ENCODE results near the gene NES. TPM values are rescaled to one million over a fixed set of nuclear protein-coding genes. Genes with fewer than 3 reads are reported as not detected.

The NES gene
- polyA plus RNA-seq, 3 donors: not detected

- no peak overlapping the region for H3K27ac Mint-ChIP-seq
- DNase-seq: no peak
- no peak for TF ChIP-seq CTCF (IDR thresholded peaks at IDR 0.05)
- 83% methylated on average over 1 of the region's 4 CpGs for WGBS (ENCODE audit: insufficient coverage)
- H4K20me1 ChIP-seq (ENCODE audit: insufficient read depth, low read length): no peaks in the 10 kb centered on the region
- no peak overlapping the region for H3K4me3 ChIP-seq (replicated peaks in 1 of 3; ENCODE audit: low read depth in 2 of 3, low read length in 3 of 3)
- no peak overlapping the region for H2AFZ ChIP-seq (ENCODE audit: insufficient read depth, low read depth, low read length, poor library complexity, severe bottlenecking)
- no peak overlapping the region for H3K27ac ChIP-seq (ENCODE audit: low read depth in 1 of 2, low read length in 2 of 2)
- H3K4me1 ChIP-seq (ENCODE audit: control insufficient read depth in 1 of 2, insufficient read depth in 2 of 2, low read length in 2 of 2): peaks cover 20 to 22% of the 10 kb centered on the region in 2 donors
- H3K27me3 Mint-ChIP-seq (ENCODE audit: low read depth in 3 of 3): peaks cover 76 to 83% (median 82%) of the 10 kb centered on the region in 3 donors
- H3K9ac ChIP-seq (ENCODE audit: insufficient read depth, low read length, poor library complexity, severe bottlenecking): no peak overlapping the region
- peaks cover 44 to 75% of the 10 kb centered on the region in 2 donors for H3K27me3 ChIP-seq (ENCODE audit: control insufficient read depth in 2 of 2, insufficient read depth in 2 of 2, low read length in 2 of 2)
- peaks cover 0 to 25% (median 10%) of the 10 kb centered on the region in 7 donors for H3K9me3 Mint-ChIP-seq
- intact Hi-C loops (cut with micrococcal nuclease): no loop called here
- no peaks in the 10 kb centered on the region for H3K36me3 ChIP-seq (replicated peaks in 1 of 2; ENCODE audit: control insufficient read depth in 1 of 2, insufficient read depth in 2 of 2, low read length in 2 of 2)
- peaks cover 0 to 15% of the 10 kb centered on the region in 2 donors for H3K9me3 ChIP-seq (replicated peaks in 1 of 2; ENCODE audit: control insufficient read depth in 1 of 2, insufficient read depth in 1 of 2, low read length in 2 of 2)
- H3K36me3 Mint-ChIP-seq: peaks cover 0 to 7% of the 10 kb centered on the region in 2 donors
- peak overlapping the region in 1 of 2 donors; percentile 58 for H3K4me3 Mint-ChIP-seq
- H3K4me1 Mint-ChIP-seq: peaks cover 28% of the 10 kb centered on the region
- no peaks in the 10 kb centered on the region for H3K79me2 ChIP-seq (ENCODE audit: insufficient read depth, low read length)
- no peak overlapping the region for H3K4me2 ChIP-seq (replicated peaks; ENCODE audit: extremely low read depth, low read length, poor library complexity, severe bottlenecking)
Measured at GRCh38 chr1:156703336-156703735, 26.1 kb upstream of the NES start.

- H2AFZ ChIP-seq (ENCODE audit: insufficient read depth, low read depth, low read length, poor library complexity, severe bottlenecking): no peak overlapping the region
- H3K79me2 ChIP-seq (ENCODE audit: insufficient read depth, low read length): no peaks in the 10 kb centered on the region
- Mint-ChIP-seq H3K4me3 (peak overlapping the region in 1 of 2 donors; percentile 11), H3K9me3 (peaks cover 0 to 16% (median 5%) of the 10 kb centered on the region in 7 donors), H3K4me1 (peaks cover 16% of the 10 kb centered on the region), H3K36me3 (peaks cover 0 to 5% of the 10 kb centered on the region in 2 donors), H3K27me3 (ENCODE audit: low read depth in 3 of 3) (peaks cover 65 to 66% (median 66%) of the 10 kb centered on the region in 3 donors), H3K27ac (no peak overlapping the region)
- H4K20me1 ChIP-seq (ENCODE audit: insufficient read depth, low read length): no peaks in the 10 kb centered on the region
- peaks cover 13 to 14% of the 10 kb centered on the region in 2 donors for H3K4me1 ChIP-seq (ENCODE audit: control insufficient read depth in 1 of 2, insufficient read depth in 2 of 2, low read length in 2 of 2)
- peaks cover 0 to 15% of the 10 kb centered on the region in 2 donors for H3K9me3 ChIP-seq (replicated peaks in 1 of 2; ENCODE audit: control insufficient read depth in 1 of 2, insufficient read depth in 1 of 2, low read length in 2 of 2)
- no peak overlapping the region for H3K27ac ChIP-seq (ENCODE audit: low read depth in 1 of 2, low read length in 2 of 2)
- intact Hi-C loops (cut with micrococcal nuclease): no loop called here
- peaks cover 31 to 56% of the 10 kb centered on the region in 2 donors for H3K27me3 ChIP-seq (ENCODE audit: control insufficient read depth in 2 of 2, insufficient read depth in 2 of 2, low read length in 2 of 2)
- no peak for DNase-seq
- H3K4me3 ChIP-seq (replicated peaks in 1 of 3; ENCODE audit: low read depth in 2 of 3, low read length in 3 of 3): no peak overlapping the region
- H3K4me2 ChIP-seq (replicated peaks; ENCODE audit: extremely low read depth, low read length, poor library complexity, severe bottlenecking): no peak overlapping the region
- no peak overlapping the region for H3K9ac ChIP-seq (ENCODE audit: insufficient read depth, low read length, poor library complexity, severe bottlenecking)
- no peaks in the 10 kb centered on the region for H3K36me3 ChIP-seq (replicated peaks in 1 of 2; ENCODE audit: control insufficient read depth in 1 of 2, insufficient read depth in 2 of 2, low read length in 2 of 2)
- no peak for TF ChIP-seq CTCF (IDR thresholded peaks at IDR 0.05)
- 66% methylated on average over 3 of the region's 8 CpGs for WGBS (ENCODE audit: insufficient coverage)
Measured at GRCh38 chr1:156700736-156701531, 23.7 kb upstream of the NES start.
